HCT116 (cell line): ENCODE data around the gene CRYBB1. TPM values are rescaled to one million over a fixed set of nuclear protein-coding genes. Genes with fewer than 3 reads are reported as not detected.

Experiments used
- ATAC-seq: fragments of 200-7000 bp; cut with Tn5 transposase; 2 replicates; pipeline ENCODE4 v1.9.1; 2020; ENCODE audit warnings: mild to moderate bottlenecking, moderate library complexity
- BruUV-seq: library from RNA; stranded (reverse); fragments of 400-500 nt; replicated peaks from 2 replicates; lab custom pipeline; 2021; lab: Mats Ljungman, UMichigan
- CTCF ChIA-PET: fragments of 300-600 bp; sonication (Branson Sonifier 250); formaldehyde crosslinking; loops from one replicate; lab custom pipeline; 2021; ENCODE audit warnings: antibody characterized with exemption; lab: Charles Lee
- POLR2A ChIA-PET: fragments of 300-600, 350-600 bp; sonication (Branson Sonifier 250); formaldehyde crosslinking; loops from one replicate; lab custom pipeline; 2021; ENCODE audit warnings: antibody characterized with exemption; lab: Charles Lee
- RAD21 ChIA-PET, 2 experiments: fragments of 300-600 bp; sonication (Branson Sonifier 250); formaldehyde crosslinking; loops; one replicate each; lab custom pipeline; 2023; ENCODE audit warnings: low total read pairs in 2 of 2; ENCODE audit not compliant: uncharacterized antibody in 2 of 2, unreplicated experiment in 2 of 2, low non-redundant PET in 1 of 2; lab: Charles Lee
- DNase-seq: peaks from one replicate; pipeline ENCODE4 v3.0.0-alpha.2; 2010; ENCODE audit warnings: low read depth, low spot score
- H2AFZ ChIP-seq: fragments of 200-600 bp; shearing (Covaris generic), sonication (generic); 2 replicates; pipeline ENCODE4 v1.6.1; 2017; ENCODE audit warnings: low read depth, mixed run types, mixed read lengths, antibody characterized with exemption, low read length; ENCODE audit not compliant: poor library complexity, severe bottlenecking
- H3K27ac ChIP-seq: 2 replicates; pipeline ENCODE4 v1.5.1; 2012; ENCODE audit warnings: low read depth, low read length
- H3K27me3 ChIP-seq: fragments of 200-600 bp; sonication (generic); 2 replicates; pipeline ENCODE4 v1.6.1; 2016; ENCODE audit warnings: mixed run types, low read length, mixed read lengths; ENCODE audit not compliant: insufficient read depth
- H3K36me3 ChIP-seq, 2 experiments: fragments of 200-500 bp in 1 of 2; fragments of 200-600 bp in 1 of 2; sonication (Bioruptor generic) in 1 of 2; sonication (generic) in 1 of 2; 2 replicates each; pipeline versions ENCODE4 v1.5.1 to v1.6.1; 2014 to 2016; ENCODE audit warnings: low read length in 2 of 2, inconsistent platforms in 1 of 2, mixed read lengths in 1 of 2, mixed run types in 1 of 2; ENCODE audit not compliant: insufficient read depth in 2 of 2, control insufficient read depth in 1 of 2
- H3K4me1 ChIP-seq, 2 experiments: fragments of 200-600 bp in 1 of 2; sonication (generic) in 1 of 2; 2 replicates each; pipeline versions ENCODE4 v1.5.1 to v1.6.1; 2012 to 2017; ENCODE audit warnings: low read length in 2 of 2, inconsistent platforms in 1 of 2, mild to moderate bottlenecking in 1 of 2, mixed read lengths in 1 of 2, mixed run types in 1 of 2, moderate library complexity in 1 of 2; ENCODE audit not compliant: insufficient read depth in 2 of 2, control insufficient read depth in 1 of 2
- H3K4me2 ChIP-seq: fragments of 200-600 bp; sonication (generic); 2 replicates; pipeline ENCODE4 v1.6.1; 2017; ENCODE audit warnings: mixed run types, low read length, mixed read lengths
- H3K4me3 ChIP-seq, 2 experiments: fragments of 200-600 bp in 1 of 2; sonication (generic) in 1 of 2; replicated peaks in 1 of 2; 2 replicates each; pipeline ENCODE4 v1.5.1; 2011 to 2016; ENCODE audit warnings: low read length in 2 of 2, control low read depth in 1 of 2, low read depth in 1 of 2, mild to moderate bottlenecking in 1 of 2, mixed read lengths in 1 of 2, mixed run types in 1 of 2
- H3K79me2 ChIP-seq: fragments of 200-600 bp; sonication (generic); 2 replicates; pipeline ENCODE4 v1.6.1; 2017; ENCODE audit warnings: mild to moderate bottlenecking, mixed run types, low read length, moderate library complexity, mixed read lengths; ENCODE audit not compliant: insufficient read depth
- H3K9ac ChIP-seq: fragments of 200-600 bp; sonication (generic); 2 replicates; pipeline ENCODE4 v1.6.1; 2016; ENCODE audit warnings: low read length, mixed read lengths
- H3K9me2 ChIP-seq: fragments of 200-600 bp; sonication (generic), shearing (Covaris generic); 2 replicates; pipeline ENCODE4 v1.6.1; 2017; ENCODE audit warnings: mixed run types, mild to moderate bottlenecking, moderate library complexity; ENCODE audit not compliant: insufficient read depth
- H3K9me3 ChIP-seq, 2 experiments: fragments of 200-500 bp in 1 of 2; fragments of 200-600 bp in 1 of 2; sonication (Bioruptor generic) in 1 of 2; sonication (generic) in 1 of 2; 2 replicates each; pipeline ENCODE4 v1.6.1; 2014 to 2017; ENCODE audit warnings: low read length in 2 of 2, mixed read lengths in 2 of 2, inconsistent platforms in 1 of 2, low read depth in 1 of 2, mild to moderate bottlenecking in 1 of 2, mixed run types in 1 of 2, moderate library complexity in 1 of 2; ENCODE audit not compliant: control insufficient read depth in 1 of 2, insufficient read depth in 1 of 2
- H4K20me1 ChIP-seq: fragments of 200-600 bp; sonication (generic), shearing (Covaris generic); 2 replicates; pipeline ENCODE4 v1.6.1; 2017; ENCODE audit warnings: mixed run types, mild to moderate bottlenecking, moderate library complexity; ENCODE audit not compliant: insufficient read depth
- ATF3 ChIP-seq: IDR thresholded peaks from 2 replicates; pipeline ENCODE4 v1.6.1; 2012
- CBX3 ChIP-seq: IDR thresholded peaks from 2 replicates; pipeline ENCODE4 v1.6.1; 2012; ENCODE audit warnings: low read depth
- CEBPB ChIP-seq: IDR thresholded peaks from 2 replicates; pipeline ENCODE4 v1.6.1; 2012; ENCODE audit warnings: low read depth
- CTCF ChIP-seq, 3 experiments: fragments of 200-600 bp in 1 of 3; sonication (generic) in 1 of 3; IDR thresholded peaks in 2 of 3; conservative IDR thresholded peaks in 1 of 3; 2 replicates each; pipeline ENCODE4 v1.5.1; 2012 to 2017; ENCODE audit warnings: low read depth in 2 of 3, low read length in 2 of 3, antibody characterized with exemption in 1 of 3, borderline replicate concordance in 1 of 3, control low read depth in 1 of 3, mild to moderate bottlenecking in 1 of 3, mixed read lengths in 1 of 3, mixed run types in 1 of 3, moderate library complexity in 1 of 3; ENCODE audit not compliant: insufficient read depth in 1 of 3
- EGR1 ChIP-seq: IDR thresholded peaks from 2 replicates; pipeline ENCODE4 v1.6.1; 2012; ENCODE audit warnings: low read depth
- ELF1 ChIP-seq: IDR thresholded peaks from 2 replicates; pipeline ENCODE4 v1.6.1; 2012; ENCODE audit warnings: low read depth, borderline replicate concordance
- EZH2 ChIP-seq: fragments of 200-600 bp; sonication (generic); IDR thresholded peaks from 2 replicates; pipeline ENCODE4 v1.6.1; 2017; ENCODE audit warnings: antibody characterized with exemption, mixed run types
- EZH2phosphoT487 ChIP-seq: fragments of 200-600 bp; IDR thresholded peaks from 2 replicates; pipeline ENCODE4 v1.6.1; 2018; ENCODE audit warnings: antibody characterized with exemption, borderline replicate concordance
- FOSL1 ChIP-seq: IDR thresholded peaks from 2 replicates; pipeline ENCODE4 v1.6.1; 2012; ENCODE audit warnings: low read depth
- MAX ChIP-seq: IDR thresholded peaks from 2 replicates; pipeline ENCODE4 v1.6.1; 2012
- POLR2A ChIP-seq: IDR thresholded peaks from 2 replicates; pipeline ENCODE4 v1.7.0; 2011; ENCODE audit warnings: borderline replicate concordance; ENCODE audit not compliant: insufficient read depth, insufficient read length; ENCODE audit errors: extremely low read depth
- POLR2AphosphoS5 ChIP-seq: IDR thresholded peaks from 2 replicates; pipeline ENCODE4 v1.6.1; 2011; ENCODE audit warnings: mild to moderate bottlenecking, low read depth, low read length, moderate library complexity
- RAD21 ChIP-seq: IDR thresholded peaks from 2 replicates; pipeline ENCODE4 v1.6.1; 2012; ENCODE audit warnings: low read depth, mild to moderate bottlenecking
- SIN3A ChIP-seq: IDR thresholded peaks from 2 replicates; pipeline ENCODE4 v1.6.1; 2012; ENCODE audit warnings: low read depth
- SP1 ChIP-seq: IDR thresholded peaks from 2 replicates; pipeline ENCODE4 v1.6.1; 2012; ENCODE audit warnings: low read depth
- SRF ChIP-seq: IDR thresholded peaks from 2 replicates; pipeline ENCODE4 v1.6.1; 2012; ENCODE audit warnings: low read depth
- ZNF274 ChIP-seq: fragments of 200-500 bp; sonication (Bioruptor generic); IDR thresholded peaks from 2 replicates; pipeline ENCODE4 v1.6.1; 2014; ENCODE audit warnings: mild to moderate bottlenecking, low read depth, low read length, inconsistent platforms
- intact Hi-C: fragments of 100-400 bp; cut with micrococcal nuclease; formaldehyde crosslinking; loops from 2 replicates; pipeline ENCODE4 v1.10.0; 2022
- total RNA-seq: library from RNA; stranded (reverse); gene quantifications from one replicate; pipeline ENCODE4 v1.2.1, GENCODE V29; 2021; ENCODE audit not compliant: unreplicated experiment

CRYBB1 gene
- total RNA-seq, 1 experiment from 2014 or later = not detected

DNA sequence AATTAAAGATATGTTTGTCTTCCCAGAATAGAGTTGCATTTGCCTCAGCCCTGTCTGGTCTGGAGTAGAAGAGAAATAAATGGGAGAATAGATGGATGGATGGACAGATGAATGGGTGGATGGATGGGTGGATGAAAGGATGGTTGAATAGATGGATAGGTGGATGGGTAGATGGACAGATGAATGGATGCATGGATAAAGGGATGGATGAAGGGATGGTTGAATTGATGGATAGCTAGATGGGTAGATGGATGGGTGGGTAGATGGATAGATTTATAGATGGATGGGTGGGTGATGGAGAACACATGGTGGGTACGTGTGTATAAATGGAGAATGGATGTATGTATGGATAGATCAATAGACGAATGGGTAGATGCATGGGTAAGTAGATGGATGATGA lies 8.5 kb downstream of the CRYBB1 start (continued):
- no peak for TF ChIP-seq CTCF (IDR thresholded peaks at IDR 0.05 in 2 of 3, conservative IDR thresholded peaks at IDR 0.05 in 1 of 3; ENCODE audit: borderline replicate concordance in 1 of 3, insufficient read depth in 1 of 3, low read depth in 2 of 3, low read length in 2 of 3)

DNA sequence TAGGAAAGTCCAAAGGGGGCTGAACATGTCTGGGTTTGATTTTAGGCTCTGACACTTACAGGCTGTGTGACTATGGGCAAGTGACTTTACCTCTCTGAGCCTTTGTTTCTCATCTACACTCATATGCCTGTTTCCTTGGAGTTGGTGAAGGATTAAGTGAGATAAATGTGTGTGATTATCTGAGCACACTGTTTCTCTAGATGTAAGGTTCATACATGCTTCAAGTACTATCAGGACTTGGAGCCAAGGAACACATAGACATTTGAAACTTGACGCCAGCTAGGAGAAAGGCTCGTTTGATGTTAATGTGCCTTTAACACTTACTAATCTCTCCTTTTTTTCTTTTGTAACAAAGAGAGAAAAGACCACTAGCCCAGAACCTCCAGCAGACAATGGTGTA lies 9.7 kb downstream of the CRYBB1 start:
- H3K4me1 ChIP-seq = no peaks in the 10 kb centered on the region
- H3K9ac ChIP-seq = no peak overlapping the region
- H4K20me1 ChIP-seq = no peaks in the 10 kb centered on the region
- intact Hi-C loops = no loop called here
- ATAC-seq = no peak
- H3K27me3 ChIP-seq = peaks cover 15% of the 10 kb centered on the region; the same call in 1 of the 2 replicates
- no peak for TF ChIP-seq EGR1
- TF ChIP-seq ELF1 = no peak
- no peak for TF ChIP-seq POLR2AphosphoS5
- no peak for TF ChIP-seq POLR2A
- TF ChIP-seq CBX3 = no peak
- TF ChIP-seq MAX = no peak
- no peak for TF ChIP-seq CEBPB
- no peak for TF ChIP-seq EZH2
- TF ChIP-seq EZH2phosphoT487 = no peak
- no peak for TF ChIP-seq FOSL1
- no peak for TF ChIP-seq ATF3
- no peak for TF ChIP-seq ZNF274
- TF ChIP-seq SIN3A = no peak
- no peak for TF ChIP-seq SRF
- TF ChIP-seq RAD21 = no peak
- TF ChIP-seq SP1 = no peak
- POLR2A ChIA-PET = no interaction called here
- RAD21 ChIA-PET = no interaction called here
- no peak overlapping the region for H3K4me3 ChIP-seq
- CTCF ChIA-PET = no interaction called here
- H3K9me3 ChIP-seq = no peaks in the 10 kb centered on the region
- DNase-seq = no peak
- BruUV-seq = no TSS peak
- H3K27ac ChIP-seq = no peak overlapping the region
- no peaks in the 10 kb centered on the region for H3K36me3 ChIP-seq
- no peak overlapping the region for H3K4me2 ChIP-seq
- H3K9me2 ChIP-seq = no peaks in the 10 kb centered on the region
- H2AFZ ChIP-seq = no peak overlapping the region
- H3K79me2 ChIP-seq = no peaks in the 10 kb centered on the region
